Inflammatory macrophage (primary cell): ENCODE measurements around the gene CHGA.

Experiments
- DNase-seq, 2 donors: peaks; one replicate each; pipeline ENCODE4 v3.0.0-alpha.2; 2020 to 2022

Gene CHGA

DNA sequence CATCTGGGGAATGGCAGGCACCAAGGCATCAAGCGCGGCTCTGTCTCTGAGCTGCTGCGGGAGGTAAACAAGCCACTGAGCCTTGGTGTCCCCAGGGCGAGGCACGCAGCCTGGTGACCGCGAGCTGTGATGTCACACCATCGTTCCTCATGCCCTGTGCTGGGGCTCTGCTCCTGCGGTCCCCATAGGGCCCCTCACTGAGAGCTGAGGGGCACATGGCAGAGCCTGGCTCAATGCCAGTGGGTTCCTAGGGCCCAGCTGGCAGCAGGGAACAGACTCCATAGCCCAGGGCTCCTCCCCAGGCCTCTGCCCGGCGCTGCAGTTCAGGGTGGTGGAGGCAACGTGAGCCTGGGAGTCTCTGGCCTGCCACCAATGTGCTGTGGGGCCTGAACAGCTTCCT lies 22.6 kb downstream of the CHGA start:
- DNase-seq, result no peak

GRCh38 chr14:92945959-92946846 lies 23.3 kb downstream of the CHGA start:
- no peak for DNase-seq

DNA sequence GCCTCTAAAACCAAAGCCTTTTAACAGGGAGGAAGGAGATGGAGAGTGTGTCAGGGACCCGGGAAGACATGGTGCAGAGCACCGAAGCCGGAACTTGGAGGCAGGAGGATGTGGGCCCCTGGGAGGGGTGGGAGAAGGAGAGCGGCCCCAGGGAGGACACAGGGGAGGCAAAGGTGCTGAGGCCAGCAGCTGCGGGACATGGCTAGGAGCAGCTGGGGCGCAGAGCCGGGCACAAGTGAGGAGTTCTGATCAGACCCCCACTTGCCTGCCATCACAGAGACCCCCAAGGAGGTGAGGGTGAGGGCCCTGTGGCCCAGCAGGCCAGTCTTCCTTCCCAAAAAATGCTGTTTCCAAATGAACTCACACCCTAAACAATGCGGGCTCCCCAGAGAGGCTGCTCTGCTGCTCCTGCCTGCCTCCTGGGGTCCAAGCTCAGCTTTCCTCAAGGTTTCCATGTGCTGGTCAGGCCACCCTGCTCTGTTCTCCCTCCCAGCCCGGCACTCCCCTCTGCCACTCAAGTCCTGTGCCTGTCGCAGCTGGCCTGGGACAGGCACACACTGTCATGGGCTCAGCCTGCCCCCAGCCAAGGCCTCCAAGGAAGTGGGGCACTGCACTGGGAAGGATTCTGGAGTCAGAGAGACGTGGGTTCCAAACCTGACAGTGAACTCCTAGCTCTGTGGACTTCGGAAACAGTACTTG lies 24.0 kb downstream of the CHGA start:
- no peak for DNase-seq

DNA sequence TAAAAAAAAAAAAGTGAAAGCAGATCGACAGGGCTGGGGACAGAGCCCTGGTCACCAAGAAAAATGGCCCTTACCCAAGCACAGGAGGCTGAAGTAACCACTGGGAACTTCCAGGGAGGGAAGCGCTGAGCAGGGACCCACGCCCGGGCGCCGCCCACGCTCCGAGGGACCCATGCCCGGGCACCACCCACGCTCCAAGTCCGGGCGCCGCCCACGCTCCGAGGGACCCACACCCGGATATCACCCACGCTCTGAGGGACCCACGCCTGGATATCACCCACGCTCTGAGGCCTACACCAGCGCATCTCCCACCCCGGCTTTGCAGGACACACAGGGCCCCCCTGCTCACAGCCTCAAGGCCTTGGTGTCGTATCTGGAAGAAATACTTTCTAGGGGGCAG lies 25.7 kb downstream of the CHGA start:
- DNase-seq, result no peak

DNA sequence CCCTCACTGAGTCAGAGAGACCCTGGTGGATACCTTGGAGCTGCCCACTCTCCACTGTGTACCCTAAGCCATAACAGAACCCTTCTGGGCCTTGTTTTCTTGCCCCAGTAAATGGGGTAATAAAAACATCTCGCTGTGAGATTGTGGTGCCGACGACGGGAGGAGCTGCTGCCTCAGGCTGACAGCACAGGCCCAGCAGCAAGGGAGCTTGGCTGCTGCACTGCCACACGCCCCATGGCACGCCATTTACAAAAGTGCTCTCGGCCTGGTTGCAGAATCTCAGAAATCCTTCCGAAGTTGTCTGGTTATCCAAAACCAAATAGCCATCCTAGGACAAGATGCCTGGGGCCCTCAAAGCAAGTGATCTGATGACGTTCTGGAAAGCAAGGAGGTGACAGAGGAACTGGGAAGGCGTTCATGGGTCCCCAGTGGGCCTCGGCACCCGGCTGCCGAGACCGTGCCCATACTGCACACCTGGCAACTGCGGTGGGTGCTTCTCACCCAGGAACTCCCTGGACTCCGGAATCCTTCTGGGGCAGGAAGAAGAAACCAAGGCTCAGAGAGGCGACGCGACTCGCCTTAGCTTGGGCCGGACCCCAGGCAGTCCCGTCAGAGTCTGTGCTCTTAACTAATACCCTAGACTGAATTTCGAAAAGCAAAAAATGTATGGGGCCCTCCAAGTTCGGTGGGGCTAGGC lies 26.7 kb downstream of the CHGA start:
- DNase-seq, result no peak

GRCh38 chr14:92950193-92950540 lies 27.2 kb downstream of the CHGA start:
- DNase-seq, result no peak

DNA sequence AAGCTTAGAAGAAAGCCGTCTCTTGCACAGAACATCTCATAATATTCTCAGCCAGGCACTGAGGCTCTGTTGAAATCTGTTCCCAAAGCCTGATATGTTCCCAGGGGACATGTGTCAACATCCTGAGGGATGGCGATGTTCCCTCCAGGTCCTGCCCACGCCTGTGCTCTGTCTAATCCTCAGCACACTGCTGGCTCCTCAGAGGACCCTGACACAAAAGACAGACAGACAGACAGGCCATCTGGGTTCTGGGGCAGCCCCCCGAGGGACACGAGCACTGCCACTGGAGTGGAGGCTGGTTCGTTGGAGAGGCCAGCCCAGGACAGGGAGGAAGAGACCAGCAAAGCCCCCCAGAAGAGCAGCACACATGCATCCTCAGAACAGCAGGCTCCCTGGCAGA lies 27.8 kb downstream of the CHGA start:
- DNase-seq, result no peak

DNA sequence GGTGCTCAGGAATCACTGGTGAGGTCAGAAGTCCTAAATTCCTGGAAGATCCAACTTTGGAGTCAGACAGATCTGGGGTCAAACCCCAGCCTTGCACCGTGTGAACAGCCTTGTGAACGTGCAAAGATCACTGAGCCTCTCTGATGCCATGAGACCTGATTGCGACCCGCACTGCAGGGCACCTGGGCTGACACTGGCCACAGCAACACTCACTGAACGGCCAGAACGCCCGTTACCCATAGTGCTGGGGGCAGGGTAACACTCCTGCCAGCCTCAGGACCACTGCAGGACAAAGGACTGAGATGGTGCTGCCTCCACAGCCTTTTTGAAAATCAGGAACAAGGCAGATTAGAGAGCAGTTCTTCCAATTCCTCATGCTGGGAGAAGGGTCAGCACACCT lies 28.3 kb downstream of the CHGA start:
- DNase-seq, result no peak

DNA sequence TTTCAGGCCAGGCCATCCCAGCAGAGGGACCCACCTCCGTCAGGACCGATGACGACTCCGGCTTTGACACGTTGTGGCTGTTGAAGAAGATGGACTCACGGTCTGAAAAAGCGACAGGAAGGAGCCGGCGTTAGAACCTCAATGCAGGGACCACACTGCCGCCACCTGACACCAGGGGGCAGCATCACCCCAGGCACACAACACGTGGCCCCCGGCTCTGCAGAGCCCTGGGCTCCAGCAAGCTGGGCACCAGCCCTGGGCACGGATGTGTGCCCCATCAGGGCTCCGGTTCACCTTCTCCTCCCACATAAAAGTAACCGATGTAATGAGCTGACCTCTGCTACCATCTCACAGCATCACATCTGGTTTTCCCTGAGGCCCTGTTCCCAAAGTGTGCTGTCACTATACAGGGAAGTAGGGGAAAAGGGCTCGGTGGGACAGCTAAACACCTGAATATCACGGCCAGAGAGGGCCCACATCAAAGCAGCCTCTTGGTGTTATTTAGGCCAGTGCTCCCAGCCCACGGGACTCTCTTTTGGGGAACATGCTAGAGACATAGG lies 29.0 kb downstream of the CHGA start:
- DNase-seq, result peak; percentile 79 to 80

GRCh38 chr14:92952481-92953298 lies 29.7 kb downstream of the CHGA start:
- DNase-seq, result peak; percentile 59 to 82

DNA sequence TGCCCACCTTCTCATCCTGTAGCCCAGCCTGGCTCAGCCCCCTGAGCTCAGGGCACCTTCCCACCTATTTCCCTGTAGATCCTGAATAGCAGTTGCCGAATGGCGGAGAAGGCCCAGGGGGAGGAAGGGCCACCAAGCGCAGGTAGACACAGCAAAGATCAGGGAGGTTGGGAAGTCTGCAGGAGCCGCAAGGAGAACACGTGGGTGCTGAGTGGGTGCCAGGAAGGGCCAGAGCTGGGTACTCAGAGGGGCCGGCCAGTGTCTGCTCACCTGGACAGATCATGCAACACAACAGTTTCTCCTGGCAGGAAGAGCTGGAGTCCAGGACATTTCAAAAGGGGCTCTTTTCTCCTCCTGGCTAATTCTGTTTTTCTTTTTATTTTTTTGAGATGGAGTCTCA lies 30.6 kb downstream of the CHGA start:
- DNase-seq, result no peak

DNA sequence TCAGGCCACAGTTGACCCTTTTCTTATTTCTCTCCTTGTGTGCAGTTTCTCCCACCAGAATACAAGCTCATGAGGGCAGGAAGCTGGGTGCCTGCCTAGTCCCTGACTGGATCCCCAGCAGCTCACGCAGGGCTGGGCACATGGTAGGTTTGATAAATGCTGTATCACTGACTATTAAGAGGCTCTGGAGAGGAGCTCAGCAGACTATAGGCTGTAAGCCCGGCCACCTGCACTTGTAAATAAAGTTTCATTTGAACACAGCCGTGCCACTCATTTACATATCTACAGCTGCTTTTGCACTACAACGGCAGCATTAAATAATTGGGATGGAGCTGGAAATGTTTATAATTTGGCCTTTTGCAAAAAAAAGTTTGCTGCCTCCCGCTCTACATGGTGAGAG lies 32.0 kb downstream of the CHGA start:
- DNase-seq, result no peak

- no peak for DNase-seq
These were observed 32.4 kb downstream of the CHGA start for GRCh38 chr14:92955381-92955780.

DNA sequence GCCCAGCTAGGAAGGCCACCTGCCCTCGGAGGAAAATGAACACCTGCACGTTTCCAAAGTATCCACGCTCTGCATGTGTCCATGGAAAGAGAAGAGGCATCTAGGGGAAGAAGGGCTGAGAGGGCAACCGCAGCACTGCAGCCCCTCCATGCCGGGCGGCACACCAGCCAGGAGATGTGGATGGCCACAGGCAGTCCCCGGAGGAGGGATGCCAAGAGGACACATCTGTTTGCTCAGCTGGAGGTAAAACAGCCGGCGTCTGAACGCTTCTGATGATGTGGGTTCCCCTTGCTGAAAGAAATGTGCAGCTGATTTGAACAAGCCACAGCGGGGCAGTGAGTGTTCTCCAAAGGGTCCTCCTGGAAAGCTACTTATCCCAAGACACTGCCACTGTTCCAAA lies 34.0 kb downstream of the CHGA start:
- DNase-seq, result no peak

GRCh38 chr14:92958373-92959188 lies 35.6 kb downstream of the CHGA start:
- no peak for DNase-seq

- DNase-seq, result no peak
These were observed 36.2 kb downstream of the CHGA start for GRCh38 chr14:92959189-92959531.

DNA sequence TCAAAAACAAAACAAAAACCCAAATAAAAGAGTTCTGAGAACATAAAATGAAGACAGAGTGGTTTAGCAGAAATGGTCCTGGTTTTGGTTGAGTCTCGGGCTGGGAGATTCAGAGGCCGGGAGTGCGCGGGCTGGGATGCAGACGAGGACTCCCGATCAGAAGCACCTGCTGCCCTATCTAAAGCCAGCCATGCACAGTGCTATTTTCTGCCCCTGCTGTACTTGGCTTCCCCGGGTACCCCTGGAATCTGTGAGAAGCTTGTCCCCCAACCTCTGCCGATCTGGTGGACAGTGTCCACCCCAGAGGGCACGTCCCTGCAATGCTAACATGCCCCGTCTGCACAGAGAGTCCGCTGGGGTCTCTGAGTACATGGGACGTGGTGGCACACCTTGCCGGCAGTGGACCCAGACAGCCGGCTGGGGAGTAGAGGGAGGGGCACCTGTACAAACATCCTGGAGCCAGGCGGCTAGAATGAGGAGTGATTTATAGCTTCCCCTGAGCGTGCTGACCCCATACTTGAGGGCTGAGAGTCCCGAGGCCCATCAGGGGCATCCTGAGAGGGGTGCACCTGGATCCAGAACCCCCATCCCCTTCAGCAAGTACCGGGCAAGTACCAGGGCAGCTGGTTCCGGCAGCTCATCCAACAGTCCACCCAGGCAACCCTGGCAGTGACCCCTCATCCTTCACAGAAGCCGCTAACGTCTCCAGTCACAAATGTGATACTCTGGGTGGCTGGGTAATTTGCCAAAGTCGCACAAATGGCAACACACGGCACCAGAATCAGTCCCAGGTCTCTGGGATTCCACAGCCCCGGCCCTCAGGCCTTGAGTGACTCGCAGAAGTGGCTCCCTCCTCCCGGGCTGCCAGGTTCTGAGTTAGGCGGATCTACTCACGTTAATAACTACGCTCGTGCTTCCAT lies 37.1 kb downstream of the CHGA start:
- DNase-seq, result no peak

DNA sequence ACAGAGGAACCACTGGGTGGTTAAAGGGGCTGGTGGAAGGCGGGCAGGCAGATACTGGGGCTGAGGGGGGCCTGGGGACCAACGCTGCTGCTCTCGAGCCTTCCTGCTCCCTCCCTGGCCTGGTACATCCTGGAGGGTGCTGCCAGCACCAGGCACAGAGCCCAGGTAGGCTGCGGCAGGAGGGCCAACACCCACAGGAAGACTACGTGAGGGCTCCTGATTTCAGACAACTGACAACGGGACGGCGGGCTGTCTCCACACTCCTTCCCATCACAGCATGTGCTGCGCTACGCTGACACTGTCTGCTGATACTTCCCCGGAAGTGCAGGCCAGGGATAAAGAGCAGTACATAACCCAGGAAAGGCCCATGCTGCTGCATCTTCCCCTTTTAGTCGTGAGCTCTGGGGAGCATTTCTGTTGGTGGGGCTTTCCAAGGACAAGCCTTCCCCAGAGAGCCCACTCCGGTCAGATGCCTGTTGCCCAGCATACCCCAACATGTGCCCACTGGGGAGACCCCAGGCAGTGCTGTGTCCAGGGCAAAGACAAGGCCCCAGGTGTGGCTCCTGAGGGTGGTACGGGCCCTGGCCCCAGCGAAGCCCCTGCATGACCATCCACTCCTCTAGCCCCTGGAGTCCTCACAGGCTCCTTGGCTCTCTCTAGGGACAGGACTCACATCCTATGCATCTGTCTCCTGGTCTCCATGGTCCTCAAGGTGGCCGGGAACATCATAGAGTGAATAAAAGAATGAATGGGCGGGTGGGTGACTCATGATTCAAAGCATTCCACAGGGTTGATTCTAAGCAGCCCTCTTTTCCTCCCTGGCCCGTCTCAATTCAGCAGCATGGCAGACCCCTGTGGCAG lies 38.0 kb downstream of the CHGA start:
- DNase-seq, result no peak

- DNase-seq, result no peak
These were observed 38.6 kb downstream of the CHGA start for GRCh38 chr14:92961567-92961855.
